ENCODE results near the gene COLQ.

DNA sequence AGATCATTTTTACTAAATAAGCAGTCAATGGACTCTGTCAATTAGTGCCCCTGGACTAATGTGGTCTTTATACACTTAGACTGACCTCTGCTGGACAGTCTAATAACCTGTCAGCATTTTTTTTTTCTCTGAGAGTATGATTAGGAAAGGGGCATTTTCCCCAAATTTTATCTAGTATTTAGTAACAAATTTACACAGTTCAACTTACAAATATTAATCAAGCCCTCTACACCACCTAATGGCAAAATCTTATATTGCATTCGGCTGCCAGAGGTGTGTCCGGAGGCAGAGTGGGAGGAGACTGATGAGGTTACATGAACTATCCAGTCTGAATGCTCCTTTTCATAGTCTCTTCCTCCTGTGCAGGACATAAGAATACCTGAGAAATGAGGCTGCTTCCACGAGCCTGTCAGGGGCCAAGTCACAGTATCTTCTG, 36.0 kb upstream of the COLQ start:
- TF ChIP-seq, protein P1, sequence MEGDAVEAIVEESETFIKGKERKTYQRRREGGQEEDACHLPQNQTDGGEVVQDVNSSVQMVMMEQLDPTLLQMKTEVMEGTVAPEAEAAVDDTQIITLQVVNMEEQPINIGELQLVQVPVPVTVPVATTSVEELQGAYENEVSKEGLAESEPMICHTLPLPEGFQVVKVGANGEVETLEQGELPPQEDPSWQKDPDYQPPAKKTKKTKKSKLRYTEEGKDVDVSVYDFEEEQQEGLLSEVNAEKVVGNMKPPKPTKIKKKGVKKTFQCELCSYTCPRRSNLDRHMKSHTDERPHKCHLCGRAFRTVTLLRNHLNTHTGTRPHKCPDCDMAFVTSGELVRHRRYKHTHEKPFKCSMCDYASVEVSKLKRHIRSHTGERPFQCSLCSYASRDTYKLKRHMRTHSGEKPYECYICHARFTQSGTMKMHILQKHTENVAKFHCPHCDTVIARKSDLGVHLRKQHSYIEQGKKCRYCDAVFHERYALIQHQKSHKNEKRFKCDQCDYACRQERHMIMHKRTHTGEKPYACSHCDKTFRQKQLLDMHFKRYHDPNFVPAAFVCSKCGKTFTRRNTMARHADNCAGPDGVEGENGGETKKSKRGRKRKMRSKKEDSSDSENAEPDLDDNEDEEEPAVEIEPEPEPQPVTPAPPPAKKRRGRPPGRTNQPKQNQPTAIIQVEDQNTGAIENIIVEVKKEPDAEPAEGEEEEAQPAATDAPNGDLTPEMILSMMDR (IDR thresholded peaks at IDR 0.05) = peak; percentile 45 to 79 (median 64)
- no peak for TF ChIP-seq POLR2A (IDR thresholded peaks at IDR 0.05)

Measured in adrenal gland (tissue), 5 donors.